GDM1 (cell line): ENCODE measurements around the gene KLHL29.

Experiments
- DNase-seq: peaks from one replicate; lab custom pipeline; 2025; lab: John Stamatoyannopoulos, UW

Gene KLHL29

GRCh38 chr2:23513245-23513871 lies 128.4 kb downstream of the KLHL29 start:
- no peak for DNase-seq

- DNase-seq: no peak
Measured at GRCh38 chr2:23513872-23514793, 129.2 kb downstream of the KLHL29 start.

DNA sequence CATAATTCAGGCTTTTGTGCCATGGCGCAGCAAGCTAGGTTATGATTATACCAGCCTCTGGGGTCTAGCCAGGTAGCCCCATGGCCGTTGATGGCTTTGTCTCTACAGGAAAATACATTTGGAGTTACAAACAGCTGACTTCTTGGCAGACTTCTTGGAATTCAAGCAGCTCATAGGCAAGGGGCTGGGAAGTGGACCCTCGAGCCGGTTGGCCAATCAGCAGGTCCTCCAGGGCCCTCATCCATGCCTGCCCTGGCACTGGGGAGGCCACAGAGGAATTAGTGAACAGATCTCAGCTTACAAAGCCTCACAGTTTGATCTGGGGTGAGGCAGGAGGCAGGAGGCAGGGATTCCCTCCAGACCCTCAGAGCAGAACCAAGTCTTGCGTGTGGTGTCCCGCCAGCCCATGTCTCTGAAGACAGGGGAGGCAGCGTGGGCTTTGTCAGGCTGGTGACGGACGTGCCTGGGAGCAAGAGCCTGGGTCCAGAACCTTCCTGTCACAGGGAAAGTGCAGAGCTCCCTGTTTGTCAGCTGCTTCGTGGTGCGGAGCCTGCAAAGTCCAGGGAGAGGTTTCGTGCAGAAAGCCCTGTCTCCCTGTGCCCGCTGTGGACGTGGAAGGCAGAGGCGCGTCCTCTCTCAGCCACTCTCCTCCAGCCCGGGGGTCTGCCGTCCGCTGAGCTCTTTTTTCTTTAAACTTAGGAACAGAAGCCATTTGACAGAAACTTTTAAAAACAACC lies 131.7 kb downstream of the KLHL29 start:
- DNase-seq: no peak

GRCh38 chr2:23518481-23519333 lies 133.7 kb downstream of the KLHL29 start:
- DNase-seq: no peak

DNA sequence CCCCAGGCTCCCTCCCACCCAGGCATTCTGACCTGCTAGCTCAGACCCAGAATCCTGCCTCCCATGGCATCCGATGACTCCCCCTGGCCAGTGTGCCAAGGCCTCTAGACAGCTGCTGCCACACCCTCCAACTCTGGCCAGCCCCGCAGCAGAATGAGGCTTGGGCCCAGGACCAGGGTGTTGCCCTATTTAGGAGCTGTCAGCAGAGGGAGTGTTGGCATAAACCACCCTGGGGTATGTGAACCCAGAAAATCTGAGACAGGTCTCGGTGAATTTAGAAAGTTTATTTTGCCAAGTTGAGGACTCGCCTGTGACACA lies 134.3 kb downstream of the KLHL29 start:
- DNase-seq: no peak

DNA sequence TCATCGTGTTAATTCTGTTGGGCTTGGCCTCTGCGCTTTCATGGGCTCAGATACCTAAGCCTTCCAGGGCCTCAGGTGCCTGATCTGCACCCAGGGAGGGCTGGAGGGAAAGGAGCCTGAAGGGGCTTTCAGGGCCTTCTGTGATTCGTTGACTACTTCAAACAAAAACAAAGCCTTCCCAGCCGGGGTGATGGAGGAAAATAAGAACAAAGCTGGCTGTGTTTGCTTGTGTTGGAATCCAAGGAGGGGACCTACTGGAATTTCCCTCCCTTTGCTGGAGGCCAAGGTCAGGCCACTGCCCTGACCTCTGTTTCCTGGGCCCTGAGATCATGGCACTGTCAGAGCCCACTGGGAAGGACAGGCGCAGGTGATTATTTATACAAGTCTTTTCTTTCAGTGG lies 135.3 kb downstream of the KLHL29 start:
- DNase-seq: no peak

GRCh38 chr2:23521060-23521459 lies 136.1 kb downstream of the KLHL29 start:
- no peak for DNase-seq

DNA sequence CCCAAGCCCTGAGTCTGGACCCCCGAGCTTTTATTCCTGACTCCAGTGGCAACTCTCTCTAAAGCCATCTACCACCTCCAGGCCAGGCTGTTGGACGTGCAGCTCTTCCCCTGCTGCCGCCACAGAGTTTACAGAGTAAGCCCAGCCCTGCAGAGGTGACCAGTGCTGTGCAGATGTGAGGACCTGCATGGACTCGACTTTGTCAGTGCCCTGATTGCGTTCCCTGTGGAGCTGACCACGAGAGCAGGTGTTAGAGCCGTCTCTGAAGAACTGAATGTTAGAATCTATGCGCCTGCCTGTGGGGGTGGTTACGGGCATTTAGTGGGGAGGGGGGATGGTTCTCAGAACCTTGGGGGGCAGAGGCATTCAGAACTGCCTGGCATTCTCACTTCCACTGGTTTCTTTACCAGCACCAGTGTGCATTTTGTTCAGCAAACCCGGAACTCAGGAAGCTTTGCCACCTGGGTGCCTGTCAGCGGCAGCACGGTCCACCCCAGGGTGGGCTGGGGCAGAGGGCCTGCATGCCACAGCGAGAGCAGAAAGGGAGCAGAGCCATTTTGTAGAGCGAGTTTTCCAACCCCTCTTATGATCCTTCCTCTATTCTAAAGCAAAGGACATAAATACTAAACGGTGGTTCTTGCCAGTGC lies 137.9 kb downstream of the KLHL29 start:
- no peak for DNase-seq

- DNase-seq: no peak
Measured at GRCh38 chr2:23523373-23524260, 138.6 kb downstream of the KLHL29 start.

GRCh38 chr2:23524261-23524706 lies 139.3 kb downstream of the KLHL29 start:
- no peak for DNase-seq

- DNase-seq: no peak
Measured at GRCh38 chr2:23525137-23525765, 140.3 kb downstream of the KLHL29 start.

DNA sequence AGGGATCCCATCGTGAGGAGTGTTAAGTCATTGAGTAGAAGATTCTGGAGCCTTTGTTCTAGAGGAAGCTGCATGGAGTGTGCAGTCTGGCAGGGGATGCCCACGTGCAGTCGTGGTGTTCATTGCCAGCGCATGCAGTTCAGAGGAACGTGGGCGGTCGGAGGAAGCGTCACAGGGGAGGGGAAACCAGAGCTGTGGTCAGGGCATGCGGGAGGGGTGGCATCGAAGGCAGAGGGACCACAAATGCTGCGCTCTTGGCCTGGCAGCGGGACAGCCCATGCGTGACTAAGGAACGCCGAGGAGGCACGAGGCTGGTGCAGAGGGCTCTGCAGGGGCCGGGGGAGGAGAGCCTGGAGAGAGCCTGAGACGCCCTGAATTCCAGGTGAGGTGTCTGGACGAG lies 141.1 kb downstream of the KLHL29 start:
- DNase-seq: no peak

DNA sequence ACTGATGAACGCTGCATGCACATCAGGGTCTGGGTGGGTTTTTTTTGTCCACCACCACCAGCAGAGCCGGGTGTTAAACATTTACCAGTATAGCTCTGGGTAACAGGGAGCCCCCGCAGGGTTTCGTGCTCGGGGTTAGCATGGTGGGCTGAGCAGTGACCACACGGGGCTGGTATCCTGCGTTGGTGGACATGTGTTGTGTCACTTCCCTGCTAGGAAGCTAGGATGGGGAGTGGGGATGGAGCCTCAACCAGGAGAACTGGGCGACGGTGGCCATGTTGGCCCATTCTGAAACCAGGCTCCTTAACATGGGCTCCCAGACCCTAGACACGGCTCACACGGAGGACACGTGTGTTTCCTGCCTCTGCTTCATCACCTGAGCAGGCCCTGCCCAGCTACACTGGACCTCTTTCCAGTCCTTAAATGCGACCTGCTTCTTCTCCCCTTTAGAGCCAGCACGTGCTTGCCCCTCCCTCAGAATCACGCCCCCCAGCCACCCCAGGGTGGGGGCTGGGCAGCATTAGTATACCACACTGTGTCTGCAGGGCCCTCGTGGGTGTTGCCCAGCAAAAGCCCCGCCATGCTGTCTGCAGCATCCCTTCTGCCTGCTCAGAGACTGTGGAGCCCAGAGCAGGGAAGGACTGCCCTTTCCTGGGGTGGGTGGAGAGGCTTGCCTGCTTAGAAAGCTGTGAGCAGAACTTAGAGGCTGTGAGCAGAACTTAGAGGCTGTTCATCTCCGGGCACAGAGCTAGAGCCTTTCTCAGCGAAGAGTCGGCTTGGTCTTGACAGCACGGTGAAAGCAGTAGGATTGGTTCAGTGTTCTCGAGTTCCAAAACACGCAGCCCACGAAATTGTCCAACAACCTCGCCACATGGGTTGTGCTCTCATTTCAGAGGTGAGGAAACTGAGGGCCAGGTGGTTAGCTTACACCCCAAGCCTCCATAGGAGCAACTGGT lies 142.1 kb downstream of the KLHL29 start:
- DNase-seq: no peak

- no peak for DNase-seq
Measured at GRCh38 chr2:23528171-23528570, 143.2 kb downstream of the KLHL29 start.

DNA sequence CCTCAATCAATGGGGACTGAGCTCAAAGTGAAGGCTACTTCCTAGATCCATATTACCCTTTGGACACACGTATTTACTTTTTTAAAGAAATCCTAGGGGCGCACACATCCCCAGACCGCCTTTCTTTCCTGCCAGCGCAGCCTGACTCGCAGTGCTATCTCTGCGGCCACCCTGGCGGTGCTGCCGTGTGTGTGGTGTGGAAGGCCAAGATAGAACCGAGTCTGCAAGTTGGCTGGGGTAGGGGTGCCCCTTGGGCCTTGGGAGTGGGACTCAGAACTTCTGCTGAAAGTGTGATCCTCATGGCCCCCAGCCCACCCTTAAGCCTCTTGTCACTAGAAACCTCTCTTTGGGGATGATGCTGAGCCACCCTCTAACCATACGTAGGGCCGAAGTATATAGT lies 143.7 kb downstream of the KLHL29 start:
- no peak for DNase-seq

GRCh38 chr2:23529659-23530058 lies 144.7 kb downstream of the KLHL29 start:
- no peak for DNase-seq

DNA sequence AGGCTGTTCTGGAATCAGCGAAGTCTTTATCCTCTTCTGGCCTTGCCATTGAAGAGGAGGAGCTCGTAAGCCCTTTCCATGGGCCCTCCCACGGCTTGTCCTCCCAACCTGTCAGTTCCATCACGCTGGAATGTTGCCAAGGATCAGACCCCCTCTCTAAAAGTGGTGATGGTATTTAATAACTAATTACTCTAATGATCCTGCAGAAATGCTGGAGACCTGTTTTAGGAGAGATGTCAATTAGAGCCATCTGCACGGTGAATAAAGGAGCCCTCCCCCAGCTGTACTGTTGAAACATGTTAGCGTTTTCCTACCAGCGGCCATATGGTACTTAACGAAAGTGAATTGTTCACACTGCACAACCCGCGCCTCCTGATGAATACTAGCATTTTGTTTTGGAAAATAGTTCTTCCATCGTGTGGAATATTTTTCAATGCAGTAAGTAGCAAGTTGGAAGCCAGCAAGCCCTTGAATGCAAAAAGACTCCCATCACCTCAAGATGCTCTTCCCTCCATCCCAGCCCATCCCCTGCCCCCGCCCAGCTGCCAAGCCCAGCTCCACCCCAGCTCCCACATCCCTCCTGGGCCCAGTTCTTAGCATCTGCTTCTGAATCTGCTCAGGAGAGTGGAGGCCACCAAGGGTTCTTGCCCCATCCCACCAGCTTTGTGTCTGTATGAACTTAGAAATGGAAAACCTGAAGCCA lies 145.4 kb downstream of the KLHL29 start:
- no peak for DNase-seq

DNA sequence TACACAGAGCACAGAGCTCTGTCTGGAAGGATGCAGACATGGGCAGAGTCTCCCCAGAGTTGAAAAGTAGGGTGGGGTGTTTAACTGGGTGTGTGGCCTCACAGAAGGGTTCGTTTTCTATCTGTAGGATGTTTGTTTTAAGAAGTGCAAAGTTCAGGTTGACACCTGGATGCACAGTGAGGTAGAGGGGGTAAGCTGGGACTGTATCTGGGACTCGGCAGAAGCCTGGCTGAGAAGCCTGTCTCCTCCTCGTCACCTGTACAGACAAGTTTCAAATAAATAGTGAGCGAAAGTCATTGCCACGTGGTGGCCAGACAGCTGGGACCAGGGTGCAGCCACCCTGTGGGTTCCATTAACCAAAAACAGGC lies 145.9 kb downstream of the KLHL29 start:
- DNase-seq: no peak
